SK-N-SH (cell line): ENCODE data around the gene CCL4.

Experiments
- ELF1 ChIP-seq: IDR thresholded peaks from 2 replicates; pipeline ENCODE4 v1.4.0; 2012
- TF ChIP-seq, protein P1 (sequence below): IDR thresholded peaks from 2 replicates; pipeline ENCODE4 v1.4.0; 2012; ENCODE audit warnings: low read depth, borderline replicate concordance
- TF ChIP-seq, protein P2 (sequence below): fragments of 200-600 bp; sonication (generic); IDR thresholded peaks from 2 replicates; pipeline ENCODE4 v1.6.1; 2017; ENCODE audit warnings: antibody characterized with exemption, mild to moderate bottlenecking, moderate library complexity

GRCh38 chr17:36057911-36058310 lies 45.7 kb upstream of the CCL4 start:
- TF ChIP-seq, protein P1, sequence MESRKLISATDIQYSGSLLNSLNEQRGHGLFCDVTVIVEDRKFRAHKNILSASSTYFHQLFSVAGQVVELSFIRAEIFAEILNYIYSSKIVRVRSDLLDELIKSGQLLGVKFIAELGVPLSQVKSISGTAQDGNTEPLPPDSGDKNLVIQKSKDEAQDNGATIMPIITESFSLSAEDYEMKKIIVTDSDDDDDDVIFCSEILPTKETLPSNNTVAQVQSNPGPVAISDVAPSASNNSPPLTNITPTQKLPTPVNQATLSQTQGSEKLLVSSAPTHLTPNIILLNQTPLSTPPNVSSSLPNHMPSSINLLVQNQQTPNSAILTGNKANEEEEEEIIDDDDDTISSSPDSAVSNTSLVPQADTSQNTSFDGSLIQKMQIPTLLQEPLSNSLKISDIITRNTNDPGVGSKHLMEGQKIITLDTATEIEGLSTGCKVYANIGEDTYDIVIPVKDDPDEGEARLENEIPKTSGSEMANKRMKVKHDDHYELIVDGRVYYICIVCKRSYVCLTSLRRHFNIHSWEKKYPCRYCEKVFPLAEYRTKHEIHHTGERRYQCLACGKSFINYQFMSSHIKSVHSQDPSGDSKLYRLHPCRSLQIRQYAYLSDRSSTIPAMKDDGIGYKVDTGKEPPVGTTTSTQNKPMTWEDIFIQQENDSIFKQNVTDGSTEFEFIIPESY: no peak
- TF ChIP-seq ELF1: no peak
- TF ChIP-seq, protein P2, sequence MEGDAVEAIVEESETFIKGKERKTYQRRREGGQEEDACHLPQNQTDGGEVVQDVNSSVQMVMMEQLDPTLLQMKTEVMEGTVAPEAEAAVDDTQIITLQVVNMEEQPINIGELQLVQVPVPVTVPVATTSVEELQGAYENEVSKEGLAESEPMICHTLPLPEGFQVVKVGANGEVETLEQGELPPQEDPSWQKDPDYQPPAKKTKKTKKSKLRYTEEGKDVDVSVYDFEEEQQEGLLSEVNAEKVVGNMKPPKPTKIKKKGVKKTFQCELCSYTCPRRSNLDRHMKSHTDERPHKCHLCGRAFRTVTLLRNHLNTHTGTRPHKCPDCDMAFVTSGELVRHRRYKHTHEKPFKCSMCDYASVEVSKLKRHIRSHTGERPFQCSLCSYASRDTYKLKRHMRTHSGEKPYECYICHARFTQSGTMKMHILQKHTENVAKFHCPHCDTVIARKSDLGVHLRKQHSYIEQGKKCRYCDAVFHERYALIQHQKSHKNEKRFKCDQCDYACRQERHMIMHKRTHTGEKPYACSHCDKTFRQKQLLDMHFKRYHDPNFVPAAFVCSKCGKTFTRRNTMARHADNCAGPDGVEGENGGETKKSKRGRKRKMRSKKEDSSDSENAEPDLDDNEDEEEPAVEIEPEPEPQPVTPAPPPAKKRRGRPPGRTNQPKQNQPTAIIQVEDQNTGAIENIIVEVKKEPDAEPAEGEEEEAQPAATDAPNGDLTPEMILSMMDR: no peak
